ENCODE data around the gene CWC22. TPM values are rescaled to one million over a fixed set of nuclear protein-coding genes. Genes with fewer than 3 reads are reported as not detected.
"Not testable (repeated sequence)": the region's sequence is repeated elsewhere in the genome, so short reads cannot be mapped to it uniquely, and the experiment has no call there.

The CWC22 gene
- total and polyA plus RNA-seq, 2 of the 13 experiments (the other 11 are each of a cell fraction or from before 2014, with no cell fraction given), result 5.7 to 29.2 TPM

DNA sequence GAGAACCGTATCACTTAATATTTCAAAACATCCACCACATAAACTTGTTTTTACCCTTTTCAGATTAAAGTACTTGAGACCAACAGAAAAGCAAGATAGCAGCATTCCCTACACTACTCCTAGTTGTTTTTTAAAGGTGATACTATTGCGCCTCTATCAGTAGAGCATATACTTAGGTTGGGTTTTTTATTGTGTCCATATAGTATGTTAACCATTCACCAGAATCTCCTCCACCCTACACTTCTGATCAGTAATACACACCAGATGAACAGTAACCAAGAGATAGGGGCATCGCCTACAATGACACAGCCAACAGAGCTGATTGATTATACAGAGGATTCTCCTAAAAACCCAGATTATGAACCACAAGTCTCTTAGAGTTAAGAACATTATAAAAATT lies 75.6 kb downstream of the CWC22 start:
- BruUV-seq (replicated peaks), result no TSS peak
- CTCF ChIA-PET (ENCODE audit: low intra/inter-chr PET ratio, low total read pairs), result no interaction called here
- TF ChIP-seq, protein P1, sequence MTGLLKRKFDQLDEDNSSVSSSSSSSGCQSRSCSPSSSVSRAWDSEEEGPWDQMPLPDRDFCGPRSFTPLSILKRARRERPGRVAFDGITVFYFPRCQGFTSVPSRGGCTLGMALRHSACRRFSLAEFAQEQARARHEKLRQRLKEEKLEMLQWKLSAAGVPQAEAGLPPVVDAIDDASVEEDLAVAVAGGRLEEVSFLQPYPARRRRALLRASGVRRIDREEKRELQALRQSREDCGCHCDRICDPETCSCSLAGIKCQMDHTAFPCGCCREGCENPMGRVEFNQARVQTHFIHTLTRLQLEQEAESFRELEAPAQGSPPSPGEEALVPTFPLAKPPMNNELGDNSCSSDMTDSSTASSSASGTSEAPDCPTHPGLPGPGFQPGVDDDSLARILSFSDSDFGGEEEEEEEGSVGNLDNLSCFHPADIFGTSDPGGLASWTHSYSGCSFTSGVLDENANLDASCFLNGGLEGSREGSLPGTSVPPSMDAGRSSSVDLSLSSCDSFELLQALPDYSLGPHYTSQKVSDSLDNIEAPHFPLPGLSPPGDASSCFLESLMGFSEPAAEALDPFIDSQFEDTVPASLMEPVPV (CRISPR knock-in tag; IDR thresholded peaks at IDR 0.05), result no peak
- TF ChIP-seq MLX (CRISPR knock-in tag; IDR thresholded peaks at IDR 0.05) (no peak), ZBTB3 (CRISPR knock-in tag; IDR thresholded peaks at IDR 0.05; ENCODE audit: borderline replicate concordance, low read depth) (no peak), CC2D1A (CRISPR knock-in tag; IDR thresholded peaks at IDR 0.05) (no peak), SNAPC5 (CRISPR knock-in tag; IDR thresholded peaks at IDR 0.05; ENCODE audit: borderline replicate concordance) (no peak)
- TF ChIP-seq, protein P2, sequence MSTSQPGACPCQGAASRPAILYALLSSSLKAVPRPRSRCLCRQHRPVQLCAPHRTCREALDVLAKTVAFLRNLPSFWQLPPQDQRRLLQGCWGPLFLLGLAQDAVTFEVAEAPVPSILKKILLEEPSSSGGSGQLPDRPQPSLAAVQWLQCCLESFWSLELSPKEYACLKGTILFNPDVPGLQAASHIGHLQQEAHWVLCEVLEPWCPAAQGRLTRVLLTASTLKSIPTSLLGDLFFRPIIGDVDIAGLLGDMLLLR (CRISPR knock-in tag; IDR thresholded peaks at IDR 0.05), result no peak
- peaks cover 2% of the 10 kb centered on the region for H3K4me1 ChIP-seq (ENCODE audit: insufficient read depth, low read length)
- no peak overlapping the region for H3K9ac ChIP-seq (ENCODE audit: insufficient read depth, low read depth, low read length)
- no peak for FAIRE-seq
- DNase-seq (ENCODE audit: low spot score), result no peak
- in situ Hi-C loops (cut with HindIII; ENCODE audit: extremely low pct_ligation_motif_present, low pct_unique_long_range_greater_than_20kb) (loop anchor here (10.0 kb wide), 1 partner anchor 87 kb away; no protein-coding TSS in a partner anchor), intact Hi-C loops (cut with micrococcal nuclease; ENCODE audit: unreplicated experiment) (no loop called here)
- no peak overlapping the region for H2AFZ ChIP-seq (ENCODE audit: low read length)
- no peak for ATAC-seq
- no peaks in the 10 kb centered on the region for H4K20me1 ChIP-seq (ENCODE audit: insufficient read depth, low read length)
- H3K79me2 ChIP-seq (ENCODE audit: insufficient read depth, low read length), result no peaks in the 10 kb centered on the region
- no peaks in the 10 kb centered on the region for H3K27me3 ChIP-seq (ENCODE audit: control insufficient read depth in 1 of 2, insufficient read depth in 2 of 2, low read length in 2 of 2)
- no peak overlapping the region for H3K4me3 ChIP-seq (replicated peaks in 1 of 3; ENCODE audit: insufficient read depth in 1 of 3, low read depth in 2 of 3, low read length in 3 of 3)
- H3K4me2 ChIP-seq (ENCODE audit: low read depth, low read length), result no peak overlapping the region
- POLR2A ChIA-PET, result interaction anchor here (0.7 kb wide), 1 partner anchor 77 kb away, joined by 3 read pairs; no protein-coding TSS in a partner anchor
- H3K27ac ChIP-seq (ENCODE audit: extremely low read length, insufficient read depth, low read length), result no peak overlapping the region
- peaks cover 24% of the 10 kb centered on the region; the same call in 1 of the 2 replicates for H3K9me3 ChIP-seq (ENCODE audit: low read length)
- H3K36me3 ChIP-seq (replicated peaks in 1 of 2; ENCODE audit: control insufficient read depth in 1 of 2, insufficient read depth in 2 of 2, low read length in 2 of 2), result no peaks in the 10 kb centered on the region
- 46% methylated on average over 3 of the region's 3 CpGs for WGBS (ENCODE audit: low lambda C conversion rate)

DNA sequence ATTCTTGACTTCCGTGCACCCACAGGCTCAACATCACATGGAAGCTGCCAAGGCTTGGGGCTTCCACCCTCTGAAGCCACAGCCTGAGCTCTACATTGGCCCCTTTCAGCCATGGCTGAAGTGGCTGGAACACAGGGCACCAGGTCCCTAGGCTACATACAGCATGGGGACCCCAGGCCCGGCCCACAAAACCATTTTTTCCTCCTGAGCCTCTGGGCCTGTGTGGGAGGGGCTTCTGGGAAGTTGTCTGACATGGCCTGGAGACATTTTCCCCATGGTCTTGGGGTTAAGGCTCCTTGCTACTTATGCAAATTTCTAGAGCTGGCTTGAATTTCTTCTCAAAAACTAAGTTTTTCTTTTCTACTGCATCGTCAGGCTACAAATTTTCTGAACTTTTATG lies 77.1 kb downstream of the CWC22 start:
- H3K9ac ChIP-seq (ENCODE audit: insufficient read depth, low read depth, low read length); CTCF ChIA-PET (ENCODE audit: low intra/inter-chr PET ratio, low total read pairs); intact Hi-C loops (cut with micrococcal nuclease; ENCODE audit: unreplicated experiment); H3K79me2 ChIP-seq (ENCODE audit: insufficient read depth, low read length); H3K36me3 ChIP-seq (replicated peaks in 1 of 2; ENCODE audit: control insufficient read depth in 1 of 2, insufficient read depth in 2 of 2, low read length in 2 of 2); H4K20me1 ChIP-seq (ENCODE audit: insufficient read depth, low read length); ATAC-seq; H3K4me2 ChIP-seq (ENCODE audit: low read depth, low read length); H3K4me1 ChIP-seq (ENCODE audit: insufficient read depth, low read length); FAIRE-seq; POLR2A ChIA-PET; BruUV-seq (replicated peaks); DNase-seq (ENCODE audit: low spot score); H3K27ac ChIP-seq (ENCODE audit: extremely low read length, insufficient read depth, low read length); H2AFZ ChIP-seq (ENCODE audit: low read length); H3K4me3 ChIP-seq (replicated peaks in 1 of 3; ENCODE audit: insufficient read depth in 1 of 3, low read depth in 2 of 3, low read length in 3 of 3); H3K27me3 ChIP-seq (ENCODE audit: control insufficient read depth in 1 of 2, insufficient read depth in 2 of 2, low read length in 2 of 2): not testable (repeated sequence)
- in situ Hi-C loops (cut with HindIII; ENCODE audit: extremely low pct_ligation_motif_present, low pct_unique_long_range_greater_than_20kb), result loop anchor here (10.0 kb wide), 1 partner anchor 85 kb away; no protein-coding TSS in a partner anchor
- H3K9me3 ChIP-seq (ENCODE audit: low read length), result peaks cover 33% of the 10 kb centered on the region
- 43% methylated on average over 3 of the region's 3 CpGs for WGBS (ENCODE audit: low lambda C conversion rate)
